Heart left ventricle (tissue), 16 donors: ENCODE data around the gene MEP1B. TPM values are rescaled to one million over a fixed set of nuclear protein-coding genes. Genes with fewer than 3 reads are reported as not detected.

Source experiments
- ATAC-seq, 4 donors: fragments of 200-7000 bp; cut with Tn5 transposase; one replicate each; pipeline ENCODE4 v1.9.1; 2020 to 2022; ENCODE audit warnings: moderate library complexity in 4 of 4, mild to moderate bottlenecking in 3 of 4, moderate number of reproducible peaks in 1 of 4
- DNase-seq, 5 donors: peaks; one replicate each; pipeline ENCODE4 v3.0.0-alpha.2; 2020
- H3K27ac ChIP-seq, 12 donors: fragments of 200-600 bp; sonication (generic) in 4 of 12; one replicate each; pipeline versions ENCODE4 v1.5.0 to v1.8.0; 2016 to 2022; ENCODE audit warnings: mild to moderate bottlenecking in 2 of 12
- H3K27me3 ChIP-seq, 9 donors: fragments of 200-600 bp; sonication (generic) in 2 of 9; one replicate each; pipeline versions ENCODE4 v1.5.1 to v1.8.0; 2016 to 2022; ENCODE audit warnings: mild to moderate bottlenecking in 3 of 9
- H3K36me3 ChIP-seq, 9 donors: fragments of 200-600 bp; sonication (generic) in 2 of 9; one replicate each; pipeline versions ENCODE4 v1.5.0 to v1.8.0; 2018 to 2022; ENCODE audit warnings: mild to moderate bottlenecking in 2 of 9
- H3K4me1 ChIP-seq, 12 donors: fragments of 200-600 bp; sonication (generic) in 4 of 12; one replicate each; pipeline versions ENCODE4 v1.5.0 to v1.8.0; 2016 to 2022; ENCODE audit warnings: mild to moderate bottlenecking in 3 of 12
- H3K4me3 ChIP-seq, 12 donors: fragments of 200-600 bp; sonication (generic) in 4 of 12; one replicate each; pipeline versions ENCODE4 v1.5.0 to v1.8.0; 2017 to 2022; ENCODE audit warnings: mild to moderate bottlenecking in 9 of 12, moderate library complexity in 4 of 12
- H3K9me3 ChIP-seq, 12 donors: fragments of 200-600 bp; sonication (generic) in 4 of 12; one replicate each; pipeline versions ENCODE4 v1.5.0 to v1.8.0; 2016 to 2022; ENCODE audit warnings: mild to moderate bottlenecking in 1 of 12
- POLR2A ChIP-seq, 2 donors: fragments of 450-650 bp; IDR thresholded peaks; one replicate each; pipeline ENCODE4 v1.6.1; 2017; ENCODE audit warnings: antibody characterized with exemption in 2 of 2, mild to moderate bottlenecking in 2 of 2, moderate library complexity in 2 of 2
- WGBS, 4 donors: extraction: QIAGEN DNeasy Blood & Tissue Kit in 2 of 4; methylation state at CpG; one replicate each; pipeline versions ENCODE4 v1.1.5 to v1.1.7; 2013 to 2018; 5-methylcytosine and 5-hydroxymethylcytosine counted together
- intact Hi-C, 10 donors: fragments of 100-400 bp; cut with DNase I; formaldehyde crosslinking; loops; one replicate each; pipeline versions ENCODE4 v1.11.1 to v1.14.2; 2022
- polyA plus RNA-seq, 2 donors: library from polyadenylated mRNA; stranded (reverse); fragments of 200-250 nt; gene quantifications; one replicate each; pipeline ENCODE4 v1.2.3, GENCODE V29; 2013
- total RNA-seq, 9 donors: library from RNA; depleted of rRNA in 2 of 9; stranded (reverse); fragments of >200 nt in 2 of 9; fragmentation: NEBNext Ultra II Directional in 3 of 9; extraction: Animal tissue kit (Norgen Biotek cat#: 25700) in 3 of 9; gene quantifications; one replicate each; pipeline versions ENCODE4 v1.1.0 to v1.2.4, GENCODE V29; 2016 to 2023
- TF ChIP-seq, protein P1 (sequence below), 12 donors: fragments of 200-600 bp; sonication (generic) in 4 of 12; IDR thresholded peaks; one replicate each; pipeline versions ENCODE4 v1.5.0 to v1.8.0; 2018 to 2022; ENCODE audit warnings: antibody characterized with exemption in 12 of 12, mild to moderate bottlenecking in 5 of 12
- donor health status: ischemic (EF 13 %, LVEDD 7.1; RV severe dilation, severe dysfunction).
- donor health status: healthy with polysubstance abuse.
- donor health status: DM: no; HTN: yes; CAD: no.
- donor health status: DM: no; HTN: no; CAD: no.
- donor health status: ischemic (EF 25% LVEDD 6.9; RV normal size, moderate dysfunction).
- donor health status: ischemic (EF 25% LVEDD 5.7; RV mildly dilated, moderate dysfunction).
- donor health status: healthy.
- donor health status: DM: yes; HTN: yes; CAD: no.
- donor health status: ischemic (EF 35%, LVEDD 5.7; RV mildly dilated, moderate dysfunction).
- donor health status: nonischemic (EF 11% LVEDD 7.7; RV severe dilation, severe dysfunction).
- donor health status: DM: yes; HTN: yes; CAD: no.
- donor health status: PGD.
- donor health status: ischemic (EF 29% LVEDD 5.4; RV normal size, mild dysfunction).
- donor health status: nonischemic (EF 23%, LVEDD 6.1; RV moderate dilation, normal function).

The MEP1B gene
- total and polyA plus RNA-seq, 11 donors: 0.17 TPM; not detected in 10

DNA sequence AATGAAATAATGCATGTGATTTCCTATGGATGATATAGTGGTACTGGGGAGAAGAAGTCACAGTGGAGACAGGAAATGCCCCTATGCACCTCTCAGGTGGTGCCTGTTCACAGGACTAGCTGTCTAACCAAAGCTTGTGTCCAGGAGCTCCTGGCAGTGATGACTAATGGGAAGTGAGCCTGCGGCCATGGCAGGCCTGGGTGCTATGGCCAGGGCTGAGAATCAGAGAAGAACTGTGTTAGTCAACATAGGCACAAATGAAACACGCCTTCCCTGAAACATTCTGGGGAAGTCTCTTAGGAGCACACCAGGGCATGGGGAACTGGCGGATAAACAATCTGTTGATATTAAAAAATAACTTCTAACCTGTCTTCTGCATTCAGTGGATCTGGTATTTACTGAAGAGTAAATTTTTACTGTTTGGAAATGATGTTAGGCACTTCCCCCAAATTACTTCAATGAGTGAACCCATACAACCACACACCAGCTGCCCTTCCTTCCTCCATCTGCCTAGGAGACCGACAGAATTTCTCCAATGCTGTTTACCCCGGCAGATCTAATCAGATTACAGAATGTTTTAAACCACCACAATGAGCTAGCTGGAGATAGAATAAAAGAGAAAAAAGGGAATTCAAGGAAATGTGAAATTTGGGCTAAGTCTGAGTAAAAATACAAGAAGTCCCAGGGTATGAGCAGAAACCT, 67.4 kb downstream of the MEP1B start:
- Histone ChIP-seq H3K4me1 (peaks cover 0 to 2% (median 0%) of the 10 kb centered on the region in 12 donors), H3K27ac (no peak overlapping the region), H3K4me3 (no peak overlapping the region), H3K27me3 (no peaks in the 10 kb centered on the region), H3K36me3 (no peaks in the 10 kb centered on the region), H3K9me3 (no peaks in the 10 kb centered on the region)
- TF ChIP-seq, protein P1, sequence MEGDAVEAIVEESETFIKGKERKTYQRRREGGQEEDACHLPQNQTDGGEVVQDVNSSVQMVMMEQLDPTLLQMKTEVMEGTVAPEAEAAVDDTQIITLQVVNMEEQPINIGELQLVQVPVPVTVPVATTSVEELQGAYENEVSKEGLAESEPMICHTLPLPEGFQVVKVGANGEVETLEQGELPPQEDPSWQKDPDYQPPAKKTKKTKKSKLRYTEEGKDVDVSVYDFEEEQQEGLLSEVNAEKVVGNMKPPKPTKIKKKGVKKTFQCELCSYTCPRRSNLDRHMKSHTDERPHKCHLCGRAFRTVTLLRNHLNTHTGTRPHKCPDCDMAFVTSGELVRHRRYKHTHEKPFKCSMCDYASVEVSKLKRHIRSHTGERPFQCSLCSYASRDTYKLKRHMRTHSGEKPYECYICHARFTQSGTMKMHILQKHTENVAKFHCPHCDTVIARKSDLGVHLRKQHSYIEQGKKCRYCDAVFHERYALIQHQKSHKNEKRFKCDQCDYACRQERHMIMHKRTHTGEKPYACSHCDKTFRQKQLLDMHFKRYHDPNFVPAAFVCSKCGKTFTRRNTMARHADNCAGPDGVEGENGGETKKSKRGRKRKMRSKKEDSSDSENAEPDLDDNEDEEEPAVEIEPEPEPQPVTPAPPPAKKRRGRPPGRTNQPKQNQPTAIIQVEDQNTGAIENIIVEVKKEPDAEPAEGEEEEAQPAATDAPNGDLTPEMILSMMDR (IDR thresholded peaks at IDR 0.05): no peak
- TF ChIP-seq POLR2A (IDR thresholded peaks at IDR 0.05): no peak
- ATAC-seq (no peak), DNase-seq (no peak)
- intact Hi-C loops: no loop called here
- WGBS, 4 donors: 73 to 90% (median 81%) methylated on average over 5 of the region's 5 CpGs

DNA sequence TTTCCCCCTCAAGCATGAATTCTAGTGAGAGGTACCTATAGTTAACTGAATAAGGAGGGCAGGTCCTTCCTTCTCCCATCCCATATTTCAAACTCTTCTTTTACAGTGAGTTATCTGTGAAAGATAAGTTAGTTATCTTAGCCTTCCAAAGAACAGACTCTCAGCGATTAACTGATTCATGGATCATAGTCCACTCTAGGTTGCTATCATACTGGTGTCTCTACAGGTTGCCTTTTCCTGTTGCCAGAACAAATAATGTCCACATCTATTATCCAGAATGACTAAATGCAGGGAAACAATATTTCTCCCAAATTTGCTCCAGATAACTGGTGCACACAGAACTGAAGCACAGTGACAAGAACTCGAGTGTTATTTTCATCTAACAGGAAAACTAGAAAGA, 68.3 kb downstream of the MEP1B start:
- WGBS, 4 donors: 66 to 87% (median 77%) methylated on average over 2 of the region's 2 CpGs
- H3K4me1 ChIP-seq: peaks cover 0 to 4% (median 0%) of the 10 kb centered on the region in 12 donors
- ATAC-seq (no peak), DNase-seq (no peak)
- H3K9me3 ChIP-seq: no peaks in the 10 kb centered on the region
- H3K36me3 ChIP-seq: no peaks in the 10 kb centered on the region
- intact Hi-C loops: no loop called here
- H3K4me3 ChIP-seq: no peak overlapping the region
- H3K27me3 ChIP-seq: no peaks in the 10 kb centered on the region
- TF ChIP-seq, protein P1 (IDR thresholded peaks at IDR 0.05): no peak
- TF ChIP-seq POLR2A (IDR thresholded peaks at IDR 0.05): no peak
- H3K27ac ChIP-seq: no peak overlapping the region

DNA sequence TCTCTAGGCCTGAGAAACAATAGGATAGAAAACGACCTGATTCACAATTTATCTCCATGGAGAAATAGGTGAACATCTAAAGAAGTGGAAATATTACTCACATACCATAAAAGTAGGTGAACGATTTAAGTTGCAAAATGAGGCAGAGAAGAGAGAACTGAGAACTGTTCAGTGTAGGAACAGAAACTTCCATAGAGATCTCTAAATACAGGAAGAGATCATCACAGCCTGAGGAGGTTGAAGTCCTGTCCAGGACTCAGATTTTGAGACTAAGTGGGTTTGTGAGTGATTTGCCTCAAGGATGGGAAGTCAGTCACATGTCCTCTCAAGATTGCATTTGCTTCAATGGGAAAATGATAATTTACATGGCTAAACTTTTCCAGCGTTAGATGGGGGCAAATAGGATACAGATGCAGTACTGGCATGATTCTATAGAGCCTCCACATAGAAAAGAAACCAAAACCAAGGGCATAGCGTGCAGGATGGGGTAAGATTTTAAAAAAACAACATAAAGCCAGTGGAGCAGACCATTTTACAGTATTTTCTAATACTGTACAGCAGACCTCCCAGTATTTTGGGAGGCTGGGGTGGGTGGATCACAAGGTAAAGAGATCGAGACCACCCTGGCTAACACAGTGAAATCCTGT, 68.8 kb downstream of the MEP1B start:
- Histone ChIP-seq H3K27ac (no peak overlapping the region), H3K4me1 (peaks cover 0 to 4% (median 0%) of the 10 kb centered on the region in 12 donors), H3K9me3 (no peaks in the 10 kb centered on the region), H3K36me3 (no peaks in the 10 kb centered on the region), H3K27me3 (no peaks in the 10 kb centered on the region), H3K4me3 (no peak overlapping the region)
- TF ChIP-seq, protein P1 (IDR thresholded peaks at IDR 0.05): no peak
- no peak for TF ChIP-seq POLR2A (IDR thresholded peaks at IDR 0.05)
- WGBS, 4 donors: 77 to 86% (median 82%) methylated on average over 5 of the region's 5 CpGs
- ATAC-seq: no peak
- intact Hi-C loops: no loop called here
- DNase-seq: no peak

DNA sequence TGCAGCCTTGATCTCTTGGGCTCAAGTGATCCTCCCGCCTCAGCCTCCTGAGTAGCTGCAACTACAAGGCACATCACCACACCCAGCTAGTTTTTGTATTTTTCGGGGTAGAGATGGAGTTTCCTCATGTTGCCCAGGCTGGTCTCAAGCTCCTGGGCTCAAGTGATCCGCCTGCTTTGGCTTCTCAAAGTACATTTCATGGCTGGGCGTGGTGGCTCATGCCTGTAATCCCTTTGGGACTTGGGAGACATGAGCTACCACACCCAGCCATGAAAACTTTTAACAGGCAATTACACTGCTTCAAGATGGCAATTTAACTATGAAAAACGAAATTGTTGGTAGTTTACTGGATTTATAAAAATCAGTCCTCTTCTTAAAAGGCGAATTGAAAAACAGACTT, 69.7 kb downstream of the MEP1B start:
- ATAC-seq (no peak), DNase-seq (no peak)
- Histone ChIP-seq H3K36me3 (no peaks in the 10 kb centered on the region), H3K4me1 (peaks cover 0 to 4% (median 0%) of the 10 kb centered on the region in 12 donors), H3K9me3 (no peaks in the 10 kb centered on the region), H3K4me3 (no peak overlapping the region), H3K27ac (no peak overlapping the region), H3K27me3 (no peaks in the 10 kb centered on the region)
- TF ChIP-seq POLR2A (IDR thresholded peaks at IDR 0.05): no peak
- TF ChIP-seq, protein P1 (IDR thresholded peaks at IDR 0.05): no peak
- WGBS, 4 donors: 81 to 87% (median 85%) methylated on average over 6 of the region's 6 CpGs
- intact Hi-C loops: no loop called here
